Neural cell (in vitro differentiated cells): Measurements from ENCODE around the gene COL6A3.

ENCODE experiments used
- EZH2 ChIP-seq: fragments of 200-600, 300-800 bp; shearing (Covaris generic), sonication (generic); IDR thresholded peaks from 2 replicates; pipeline ENCODE4 v1.6.1; 2014; ENCODE audit warnings: antibody characterized with exemption, low read length, borderline replicate concordance, mild to moderate bottlenecking; ENCODE audit not compliant: insufficient read depth, poor library complexity, severe bottlenecking
- POLR2AphosphoS5 ChIP-seq: IDR thresholded peaks from 2 replicates; pipeline ENCODE4 v1.6.1; 2012
- RAD21 ChIP-seq: fragments of 450-650 bp; conservative IDR thresholded peaks from 2 replicates; pipeline ENCODE4 v1.6.1; 2014; ENCODE audit warnings: antibody characterized with exemption, mild to moderate bottlenecking, moderate library complexity
- SMC3 ChIP-seq: fragments of 450-650 bp; conservative IDR thresholded peaks from 2 replicates; pipeline ENCODE4 v1.6.1; 2014; ENCODE audit warnings: antibody characterized with exemption, mild to moderate bottlenecking, moderate library complexity; ENCODE audit not compliant: poor library complexity
- TAF1 ChIP-seq: IDR thresholded peaks from 2 replicates; pipeline ENCODE4 v1.6.1; 2012; ENCODE audit warnings: low read depth
- TF ChIP-seq, protein P1 (sequence below): fragments of 450-650 bp; IDR thresholded peaks from 2 replicates; pipeline ENCODE4 v1.5.1; 2014; ENCODE audit warnings: antibody characterized with exemption, mild to moderate bottlenecking, moderate library complexity; ENCODE audit not compliant: poor library complexity, severe bottlenecking

DNA sequence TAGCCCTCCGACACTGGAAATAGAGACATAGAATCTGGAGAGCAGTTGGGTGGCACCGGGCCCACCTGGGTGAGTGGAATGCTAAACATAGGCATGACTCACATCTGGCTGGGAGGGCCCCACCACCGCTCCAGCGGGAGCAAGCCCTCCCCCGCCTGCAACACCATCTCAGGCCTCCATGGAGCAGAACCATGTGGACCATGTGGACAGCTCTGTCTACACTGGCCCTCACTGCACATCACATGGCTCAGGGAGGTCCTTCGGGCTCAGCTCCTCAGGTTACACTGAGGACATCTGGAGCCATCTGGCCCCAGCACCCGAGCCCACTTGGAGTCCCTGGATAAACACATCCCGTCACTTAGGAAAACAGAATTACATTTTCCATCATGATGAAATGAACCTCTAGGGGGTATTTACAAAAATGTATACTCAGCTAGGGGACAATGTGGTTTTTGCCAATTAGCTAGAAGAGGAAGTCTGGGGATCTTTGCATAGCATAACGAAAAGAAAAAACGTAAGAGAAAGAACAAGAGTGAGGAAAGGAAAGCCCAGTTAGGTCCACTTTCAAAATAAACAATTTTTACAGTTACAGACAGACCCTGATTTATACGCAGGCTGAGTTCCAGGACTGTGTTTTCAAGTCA is 42.4 kb upstream of the COL6A3 start:
- TF ChIP-seq, protein P1, sequence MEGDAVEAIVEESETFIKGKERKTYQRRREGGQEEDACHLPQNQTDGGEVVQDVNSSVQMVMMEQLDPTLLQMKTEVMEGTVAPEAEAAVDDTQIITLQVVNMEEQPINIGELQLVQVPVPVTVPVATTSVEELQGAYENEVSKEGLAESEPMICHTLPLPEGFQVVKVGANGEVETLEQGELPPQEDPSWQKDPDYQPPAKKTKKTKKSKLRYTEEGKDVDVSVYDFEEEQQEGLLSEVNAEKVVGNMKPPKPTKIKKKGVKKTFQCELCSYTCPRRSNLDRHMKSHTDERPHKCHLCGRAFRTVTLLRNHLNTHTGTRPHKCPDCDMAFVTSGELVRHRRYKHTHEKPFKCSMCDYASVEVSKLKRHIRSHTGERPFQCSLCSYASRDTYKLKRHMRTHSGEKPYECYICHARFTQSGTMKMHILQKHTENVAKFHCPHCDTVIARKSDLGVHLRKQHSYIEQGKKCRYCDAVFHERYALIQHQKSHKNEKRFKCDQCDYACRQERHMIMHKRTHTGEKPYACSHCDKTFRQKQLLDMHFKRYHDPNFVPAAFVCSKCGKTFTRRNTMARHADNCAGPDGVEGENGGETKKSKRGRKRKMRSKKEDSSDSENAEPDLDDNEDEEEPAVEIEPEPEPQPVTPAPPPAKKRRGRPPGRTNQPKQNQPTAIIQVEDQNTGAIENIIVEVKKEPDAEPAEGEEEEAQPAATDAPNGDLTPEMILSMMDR: no peak
- TF ChIP-seq RAD21 (no peak), POLR2AphosphoS5 (no peak), SMC3 (no peak), EZH2 (no peak), TAF1 (no peak)
